Esophagus muscularis mucosa (tissue), 4 donors: ENCODE measurements around the gene PGAM1. TPM values are rescaled to one million over a fixed set of nuclear protein-coding genes. Genes with fewer than 3 reads are reported as not detected.

ENCODE experiments used
- small RNA-seq, 3 donors: library from RNA; depleted of rRNA; stranded (forward); fragments of <200 nt; gene quantifications; one replicate each; pipeline ENCODE3, GENCODE V24; 2016
- total RNA-seq, 4 donors: library from RNA; depleted of rRNA; stranded (reverse); fragments of >200 nt; gene quantifications; one replicate each; pipeline versions ENCODE4 v1.1.0 to v1.2.1, GENCODE V29; 2016

The PGAM1 gene
- total RNA-seq, 4 donors from 2014 or later = 282 to 381 (median 321) TPM

Small RNA genes lying within 50 kb of the gene (small RNA-seq; reads per million reads assigned to genes)
- 0 reads per million in 3 donors for gene RF00019

Other genes with a start within 250 kb of the PGAM1 start
- gene SLIT1, start 240.2 kb upstream of the PGAM1 start, total RNA-seq = under 1 TPM; 0.13 to 0.42 (median 0.31) TPM
- gene ARHGAP19, start 133.6 kb upstream of the PGAM1 start, total RNA-seq = 1 to 10 TPM; 3.5 to 5.4 (median 4.6) TPM
- gene FRAT1, start 106.9 kb upstream of the PGAM1 start, total RNA-seq = 10 to 100 TPM in 1 of 4 donors, 1 to 10 TPM in 3; 6.1 to 10.3 (median 9.0) TPM
- 10 to 100 TPM; 18.7 to 27.8 (median 19.6) TPM for gene FRAT2, start 91.5 kb upstream of the PGAM1 start, total RNA-seq
- gene RRP12, start 24.9 kb upstream of the PGAM1 start, total RNA-seq = 10 to 100 TPM in 2 of 4 donors, 1 to 10 TPM in 2; 7.1 to 20.0 (median 12.1) TPM
- 10 to 100 TPM; 21.9 to 41.9 (median 30.7) TPM for gene EXOSC1, start 19.8 kb downstream of the PGAM1 start, total RNA-seq
- 10 to 100 TPM; 23.9 to 37.2 (median 28.3) TPM for gene ZDHHC16, start 20.0 kb downstream of the PGAM1 start, total RNA-seq
- 10 to 100 TPM; 46.9 to 51.4 (median 48.6) TPM for gene MMS19, start 72.2 kb downstream of the PGAM1 start, total RNA-seq
- gene UBTD1, start 72.7 kb downstream of the PGAM1 start, total RNA-seq = 10 to 100 TPM in 3 of 4 donors, 1 to 10 TPM in 1; 4.2 to 18.4 (median 14.1) TPM
- 1 to 10 TPM in 2 of 4 donors, under 1 TPM in 1, not detected in 1; 0.33 to 1.6 (median 1.2) TPM for gene ANKRD2, start 146.6 kb downstream of the PGAM1 start, total RNA-seq
- 1 to 10 TPM in 1 of 4 donors, under 1 TPM in 3; 0.45 to 1.5 (median 0.83) TPM for gene HOGA1, start 158.2 kb downstream of the PGAM1 start, total RNA-seq
- gene C10orf62, start 163.5 kb downstream of the PGAM1 start, total RNA-seq = under 1 TPM in 1 of 4 donors, not detected in 3; 0.46 TPM
- 10 to 100 TPM in 1 of 4 donors, 1 to 10 TPM in 3; 2.1 to 11.5 (median 4.5) TPM for gene MORN4, start 207.3 kb downstream of the PGAM1 start, total RNA-seq
- gene PI4K2A, start 214.5 kb downstream of the PGAM1 start, total RNA-seq = 10 to 100 TPM; 17.0 to 27.3 (median 24.1) TPM